Measurements from ENCODE around the gene ALPK3.

Gene ALPK3

GRCh38 chr15:84901540-84901939 is 84.4 kb downstream of the ALPK3 start:
- DNase-seq = no peak

GRCh38 chr15:84903751-84904150 is 86.6 kb downstream of the ALPK3 start:
- DNase-seq = no peak

GRCh38 chr15:84904419-84904818 is 87.3 kb downstream of the ALPK3 start:
- DNase-seq = no peak

GRCh38 chr15:84905016-84905916 is 88.1 kb downstream of the ALPK3 start:
- DNase-seq = no peak

- DNase-seq = no peak
These were observed 90.6 kb downstream of the ALPK3 start for GRCh38 chr15:84907731-84908130.

- no peak for DNase-seq
These were observed 91.4 kb downstream of the ALPK3 start for GRCh38 chr15:84908564-84908963.

- no peak for DNase-seq
These were observed 91.9 kb downstream of the ALPK3 start for GRCh38 chr15:84909029-84909428.

- DNase-seq = no peak
These were observed 92.6 kb downstream of the ALPK3 start for GRCh38 chr15:84909782-84910181.

- DNase-seq = no peak
These were observed 93.9 kb downstream of the ALPK3 start for GRCh38 chr15:84910928-84911623.

GRCh38 chr15:84911879-84912660 is 94.9 kb downstream of the ALPK3 start:
- DNase-seq = no peak

- no peak for DNase-seq
These were observed 96.2 kb downstream of the ALPK3 start for GRCh38 chr15:84913360-84913723.

- DNase-seq = no peak
These were observed 97.2 kb downstream of the ALPK3 start for GRCh38 chr15:84914351-84914750.

- no peak for DNase-seq
These were observed 97.9 kb downstream of the ALPK3 start for GRCh38 chr15:84914909-84915605.

GRCh38 chr15:84915606-84915958 is 98.4 kb downstream of the ALPK3 start:
- DNase-seq = no peak

GRCh38 chr15:84917452-84917851 is 100.3 kb downstream of the ALPK3 start:
- DNase-seq = no peak

- no peak for DNase-seq
These were observed 102.0 kb downstream of the ALPK3 start for GRCh38 chr15:84919106-84919667.

GRCh38 chr15:84921121-84921520 is 104.0 kb downstream of the ALPK3 start:
- DNase-seq = no peak

- DNase-seq = no peak
These were observed 105.4 kb downstream of the ALPK3 start for GRCh38 chr15:84922530-84922929.
